ENCODE measurements around the gene NAXD. TPM values are rescaled to one million over a fixed set of nuclear protein-coding genes. Genes with fewer than 3 reads are reported as not detected.
A peak's percentile ranks its signal among the peaks of the same experiment; 100 is the strongest.
"Not testable (repeated sequence)": the region's sequence is repeated elsewhere in the genome, so short reads cannot be mapped to it uniquely, and the experiment has no call there.

The NAXD gene
- total RNA-seq, 1 experiment from 2014 or later, result 12.0 TPM

DNA sequence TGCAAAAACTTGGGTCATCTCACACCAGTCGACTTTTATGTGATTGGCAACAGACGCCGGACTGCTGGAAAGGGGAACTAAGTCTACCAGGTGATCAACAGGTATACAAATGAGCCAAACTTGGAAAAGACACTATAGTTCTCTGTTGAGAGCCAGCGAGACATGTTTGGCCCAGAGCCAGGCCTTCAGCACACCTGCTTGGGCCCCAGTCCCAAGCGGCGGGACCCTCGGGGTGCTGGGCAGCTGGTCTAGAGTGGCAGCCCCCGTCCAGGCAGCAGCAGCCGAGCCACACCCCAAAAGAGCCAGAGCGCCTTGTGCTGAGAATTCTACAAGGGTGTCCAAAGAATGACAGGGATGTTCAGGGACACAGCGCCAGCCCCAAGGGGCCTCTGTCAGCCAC is 28.0 kb downstream of the NAXD start:
- no peak for DNase-seq (ENCODE audit: low read depth)

- no peak for DNase-seq (ENCODE audit: low read depth)
Observed at GRCh38 chr13:110643768-110644421, 28.6 kb downstream of the NAXD start.

- peak; percentile 67 for DNase-seq (ENCODE audit: low read depth)
Observed at GRCh38 chr13:110644892-110645521, 29.7 kb downstream of the NAXD start.

DNA sequence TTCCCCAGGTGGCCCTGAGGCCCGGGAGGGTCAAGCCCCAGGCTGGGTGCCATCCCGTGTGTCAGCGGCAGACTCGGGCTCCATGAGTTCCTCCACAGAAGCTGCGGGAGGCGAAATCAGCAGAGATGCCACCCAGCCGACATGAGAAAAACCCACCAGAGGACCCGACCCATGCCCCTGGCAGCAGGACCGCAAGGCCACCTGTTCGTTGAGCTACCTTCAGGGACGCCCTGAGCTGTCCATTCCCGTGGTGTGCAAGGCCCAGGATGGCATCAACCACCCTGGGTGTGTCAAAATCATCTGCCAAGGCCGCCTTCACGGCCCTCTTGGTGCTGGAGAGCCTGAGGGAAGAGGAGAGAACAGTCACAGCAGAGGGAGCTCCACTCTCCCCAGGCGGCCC is 30.4 kb downstream of the NAXD start:
- DNase-seq (ENCODE audit: low read depth), result no peak

- no peak for DNase-seq (ENCODE audit: low read depth)
Observed at GRCh38 chr13:110646442-110647364, 31.4 kb downstream of the NAXD start.

- no peak for DNase-seq (ENCODE audit: low read depth)
Observed at GRCh38 chr13:110647365-110647737, 32.0 kb downstream of the NAXD start.

DNA sequence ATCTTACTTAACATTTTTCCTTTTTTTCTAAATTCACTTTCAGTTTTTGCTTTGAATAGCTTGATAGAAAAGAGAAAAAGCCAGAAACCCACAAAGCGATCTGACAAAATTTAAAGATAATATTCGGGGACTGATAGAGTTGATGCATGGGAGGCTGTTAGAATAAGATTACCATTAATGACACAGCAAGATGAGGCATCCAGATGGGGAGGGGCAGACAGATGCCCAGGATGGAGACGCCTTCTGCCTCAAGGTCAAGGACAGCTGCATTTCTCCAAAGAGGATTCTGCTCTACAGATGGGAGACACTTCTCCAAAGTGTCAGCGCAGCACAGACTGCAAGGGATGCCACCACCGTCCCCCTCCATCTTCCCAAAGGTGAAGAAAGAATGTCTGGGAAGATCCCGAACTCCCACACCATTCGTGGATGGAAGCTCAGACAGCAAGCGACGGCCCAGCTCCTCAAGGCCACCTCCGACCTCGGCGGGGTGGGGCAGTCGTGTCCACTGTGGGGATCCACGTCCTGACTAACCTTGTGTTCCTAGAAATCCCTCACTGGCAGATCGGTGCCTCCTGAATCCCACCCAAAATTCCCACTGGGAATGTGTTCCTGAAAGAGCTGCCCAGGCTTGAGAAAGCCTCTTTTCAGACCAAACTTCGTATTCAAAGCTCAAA is 32.9 kb downstream of the NAXD start:
- DNase-seq (ENCODE audit: low read depth), result no peak

GRCh38 chr13:110648848-110649421 is 33.6 kb downstream of the NAXD start:
- DNase-seq (ENCODE audit: low read depth), result no peak

GRCh38 chr13:110649551-110649950 is 34.2 kb downstream of the NAXD start:
- no peak for DNase-seq (ENCODE audit: low read depth)

DNA sequence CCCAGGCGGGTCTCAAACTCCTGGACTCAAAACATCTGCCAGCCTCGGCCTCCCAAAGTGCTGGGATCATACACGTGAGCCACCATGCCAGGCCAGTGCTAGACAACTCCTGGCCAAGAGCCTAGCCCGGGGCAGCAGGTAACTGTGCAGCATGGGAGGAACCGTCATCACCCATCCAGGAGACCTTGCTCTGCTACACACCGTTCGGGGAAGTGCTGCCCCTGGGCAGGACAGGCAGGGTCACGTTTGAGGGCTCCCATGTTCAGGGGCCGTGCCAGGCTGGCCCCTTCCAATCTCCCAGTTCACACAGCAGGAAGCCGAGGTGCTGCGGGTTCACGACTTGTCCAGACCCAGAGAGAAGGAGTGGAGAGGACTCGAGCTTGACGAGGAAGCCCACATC is 35.1 kb downstream of the NAXD start:
- DNase-seq (ENCODE audit: low read depth), result no peak

DNA sequence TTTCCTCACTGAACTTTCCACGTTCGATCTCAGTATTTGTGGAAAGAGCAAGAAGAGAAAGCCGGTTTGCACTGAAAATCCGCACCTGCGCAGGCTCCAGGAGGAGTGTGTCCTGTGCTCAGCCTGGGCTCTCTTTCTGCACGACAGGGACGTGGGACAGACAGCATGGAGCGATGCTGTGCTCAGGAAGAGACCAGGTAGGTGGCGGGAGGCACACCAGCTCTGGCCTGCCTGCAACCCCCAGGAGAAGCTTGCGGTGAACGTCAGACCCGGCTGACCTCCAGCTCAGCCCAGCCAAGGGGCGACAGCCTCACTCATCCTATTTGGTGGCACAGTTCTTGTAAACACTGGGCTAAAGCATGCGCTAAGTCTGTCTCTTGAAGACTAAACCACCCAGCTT is 35.9 kb downstream of the NAXD start:
- no peak for DNase-seq (ENCODE audit: low read depth)

DNA sequence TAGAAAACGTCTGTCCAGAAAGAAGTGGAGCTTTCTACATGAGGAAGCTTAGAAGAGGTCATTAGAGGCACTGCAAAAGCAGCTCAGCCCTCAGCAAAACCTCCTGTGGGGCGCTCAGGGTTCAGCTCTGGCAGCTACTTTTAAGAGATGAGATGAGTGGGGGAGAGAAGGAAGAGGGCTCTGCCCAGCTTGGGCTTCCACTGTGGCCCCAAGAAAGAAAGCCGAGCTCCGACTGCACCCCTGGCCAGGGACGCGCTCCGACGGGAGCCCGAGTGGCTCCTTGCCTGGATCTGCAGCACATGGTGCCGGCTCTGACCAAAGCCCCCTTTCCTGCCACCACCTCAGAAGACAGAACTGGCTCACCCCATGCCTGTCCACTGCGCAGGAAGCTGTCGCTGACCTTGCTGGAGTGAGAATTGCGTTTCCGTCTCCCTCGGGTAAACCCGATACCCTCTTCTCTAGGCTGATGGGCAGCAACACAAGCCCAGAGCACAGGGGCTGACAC is 36.4 kb downstream of the NAXD start:
- DNase-seq (ENCODE audit: low read depth), result no peak

- DNase-seq (ENCODE audit: low read depth), result no peak
Observed at GRCh38 chr13:110652231-110652730, 36.9 kb downstream of the NAXD start.

DNA sequence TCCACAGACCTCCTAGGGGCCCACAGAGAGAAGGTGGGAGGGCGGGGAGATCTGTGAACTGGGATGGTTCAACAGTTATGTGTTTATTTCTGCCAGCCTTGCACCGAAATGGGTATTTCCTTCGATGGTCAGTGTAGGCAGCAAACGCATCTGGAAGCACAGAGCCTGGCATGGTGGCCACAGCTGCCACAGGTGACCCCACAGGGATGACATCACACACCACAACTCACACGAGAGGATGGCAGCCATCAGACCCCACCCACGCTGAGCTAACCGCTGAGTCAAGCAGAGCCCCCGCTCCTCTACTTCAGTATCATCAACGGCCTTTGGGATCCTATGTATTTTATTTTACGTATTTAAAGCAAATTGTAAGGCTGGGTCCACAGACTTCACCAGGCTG is 37.4 kb downstream of the NAXD start:
- no peak for DNase-seq (ENCODE audit: low read depth)

- no peak for DNase-seq (ENCODE audit: low read depth)
Observed at GRCh38 chr13:110653271-110653670, 37.9 kb downstream of the NAXD start.

GRCh38 chr13:110653851-110654250 is 38.5 kb downstream of the NAXD start:
- no peak for DNase-seq (ENCODE audit: low read depth)

- DNase-seq (ENCODE audit: low read depth), result no peak
Observed at GRCh38 chr13:110657196-110657595, 41.9 kb downstream of the NAXD start.

GRCh38 chr13:110658218-110658911 is 43.0 kb downstream of the NAXD start:
- DNase-seq (ENCODE audit: low read depth), result not testable (repeated sequence)

DNA sequence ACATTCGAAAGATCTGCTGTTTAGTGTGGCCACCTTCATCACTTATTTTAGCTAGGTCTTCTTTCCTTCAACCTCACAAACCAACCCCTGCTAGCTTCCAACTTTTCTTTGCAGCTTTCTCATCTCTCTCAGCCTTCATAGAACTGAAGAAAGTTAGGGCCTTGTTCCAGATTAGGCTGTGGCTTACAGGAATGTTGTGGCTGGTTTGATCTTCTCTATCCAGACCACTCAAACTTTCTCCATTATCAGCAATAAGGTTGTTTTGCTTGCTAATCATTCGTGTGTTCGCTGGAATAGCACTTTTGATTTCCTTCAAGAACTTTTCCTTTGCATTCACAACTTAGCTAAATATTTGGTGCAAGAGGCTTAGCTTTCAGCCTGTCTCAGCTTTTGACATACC is 45.9 kb downstream of the NAXD start:
- peak; percentile 8 for DNase-seq (ENCODE audit: low read depth)

- no peak for DNase-seq (ENCODE audit: low read depth)
Observed at GRCh38 chr13:110662091-110662490, 46.7 kb downstream of the NAXD start.

All from RPMI7951 (cell line).